Suprapubic skin (tissue), 3 donors: ENCODE data around the gene PLEKHS1.

ENCODE experiments used
- CTCF ChIP-seq, 2 donors: fragments of 200-600 bp in 1 of 2; fragments of 450-650 bp in 1 of 2; sonication (generic) in 1 of 2; IDR thresholded peaks; one replicate each; pipeline ENCODE4 v1.5.1; 2016 to 2019; ENCODE audit warnings: antibody characterized with exemption in 2 of 2, mild to moderate bottlenecking in 1 of 2, moderate library complexity in 1 of 2
- POLR2A ChIP-seq, 2 donors: fragments of 450-650 bp; IDR thresholded peaks; one replicate each; pipeline ENCODE4 v1.6.1; 2017; ENCODE audit warnings: antibody characterized with exemption in 2 of 2, mild to moderate bottlenecking in 2 of 2, moderate library complexity in 2 of 2

- TF ChIP-seq POLR2A (IDR thresholded peaks at IDR 0.05) = no peak
- TF ChIP-seq CTCF (IDR thresholded peaks at IDR 0.05) = no peak
Measured at GRCh38 chr10:113801569-113801968, 50.1 kb downstream of the PLEKHS1 start.
